T-helper 2 cell treated with Interferon-gamma antibody and Interleukin-4, amounts not matched to agents 100 ng/mL and 5 ng/mL, for 36 hours (primary cell): ENCODE data around the gene DBI. TPM values are rescaled to one million over a fixed set of nuclear protein-coding genes. Genes with fewer than 3 reads are reported as not detected.

ENCODE experiments used
- total RNA-seq: library from RNA; stranded (reverse); gene quantifications from 2 replicates; pipeline ENCODE4 v1.2.3, GENCODE V29; 2022

The DBI gene
- total RNA-seq, 1 donor from 2014 or later = 115 TPM

Other genes with a start within 250 kb of the DBI start
- gene C1QL2, start 208.2 kb upstream of the DBI start, total RNA-seq = not detected in 2 replicates
- 0.09 and 0.27 TPM in 2 replicates for gene STEAP3, start 143.1 kb upstream of the DBI start, total RNA-seq
- gene C2orf76, start 143 bp upstream of the DBI start, total RNA-seq = 7.5 and 8.6 TPM in 2 replicates
- not detected in 2 replicates for gene TMEM37, start 64.9 kb downstream of the DBI start, total RNA-seq
- not detected in 2 replicates for gene SCTR, start 157.5 kb downstream of the DBI start, total RNA-seq
- gene CFAP221, start 177.5 kb downstream of the DBI start, total RNA-seq = not detected in 2 replicates